GM23338 (cell line): Measurements from ENCODE around the gene EP300. TPM values are rescaled to one million over a fixed set of nuclear protein-coding genes. Genes with fewer than 3 reads are reported as not detected.

ENCODE experiments used
- ATAC-seq: fragments of 200-7000 bp; cut with Tn5 transposase; 3 replicates; pipeline ENCODE4 v1.9.1; 2020
- DNase-seq: peaks from one replicate; pipeline ENCODE4 v3.0.0-alpha.2; 2015; ENCODE audit warnings: low spot score
- H2AFZ ChIP-seq: fragments of 200-600 bp; sonication (generic); 2 replicates; pipeline ENCODE4 v1.8.0; 2016; ENCODE audit warnings: antibody characterized with exemption, mild to moderate bottlenecking, moderate library complexity
- H3F3A ChIP-seq: fragments of 200-600 bp; sonication (generic); replicated peaks from 2 replicates; pipeline ENCODE4 v1.8.0; 2017; ENCODE audit warnings: antibody characterized with exemption, mixed run types, low read depth
- H3K27ac ChIP-seq: fragments of 200-600 bp; sonication (generic); 2 replicates; pipeline ENCODE4 v1.6.1; 2016; ENCODE audit warnings: low read depth
- H3K27me3 ChIP-seq: fragments of 200-600 bp; sonication (generic); 2 replicates; pipeline ENCODE4 v1.8.0; 2016; ENCODE audit warnings: mild to moderate bottlenecking, mixed run types, moderate library complexity; ENCODE audit not compliant: insufficient read depth
- H3K36me3 ChIP-seq: fragments of 200-600 bp; sonication (generic); 2 replicates; pipeline ENCODE4 v1.8.0; 2016; ENCODE audit warnings: mild to moderate bottlenecking; ENCODE audit not compliant: insufficient read depth
- H3K4me1 ChIP-seq: fragments of 200-600 bp; sonication (generic); 2 replicates; pipeline ENCODE4 v1.8.0; 2016; ENCODE audit warnings: mild to moderate bottlenecking, moderate library complexity; ENCODE audit not compliant: insufficient read depth
- H3K4me2 ChIP-seq: fragments of 200-600 bp; sonication (generic); 2 replicates; pipeline ENCODE4 v1.7.1; 2017; ENCODE audit warnings: mixed run types
- H3K4me3 ChIP-seq: fragments of 200-600 bp; sonication (generic); 2 replicates; pipeline ENCODE4 v1.6.1; 2016; ENCODE audit warnings: mixed run types
- H3K79me2 ChIP-seq: fragments of 200-600 bp; sonication (generic); replicated peaks from 2 replicates; pipeline ENCODE4 v1.8.0; 2017; ENCODE audit warnings: mild to moderate bottlenecking; ENCODE audit not compliant: insufficient read depth
- H3K9me2 ChIP-seq: fragments of 200-600 bp; sonication (generic); 2 replicates; pipeline ENCODE4 v1.8.0; 2017; ENCODE audit not compliant: insufficient read depth
- H4K20me1 ChIP-seq: fragments of 200-600 bp; sonication (generic); replicated peaks from 2 replicates; pipeline ENCODE4 v1.8.0; 2017; ENCODE audit warnings: mild to moderate bottlenecking; ENCODE audit not compliant: insufficient read depth
- H3K27ac Mint-ChIP-seq: 2 replicates; pipeline ENCODE4 v1.8.0; 2020; ENCODE audit warnings: inconsistent platforms, mild to moderate bottlenecking, moderate library complexity, mixed read lengths
- H3K27me3 Mint-ChIP-seq: 3 replicates; pipeline ENCODE4 v1.8.0; 2022; ENCODE audit warnings: low read depth, mild to moderate bottlenecking, moderate library complexity, mixed read lengths, inconsistent platforms; ENCODE audit not compliant: insufficient read depth, poor library complexity
- H3K36me3 Mint-ChIP-seq: 3 replicates; pipeline ENCODE4 v1.8.0; 2021; ENCODE audit warnings: low read depth, mild to moderate bottlenecking, inconsistent platforms, moderate library complexity, mixed read lengths
- H3K4me1 Mint-ChIP-seq: 3 replicates; pipeline ENCODE4 v1.8.0; 2020; ENCODE audit warnings: mild to moderate bottlenecking, inconsistent platforms, mixed read lengths
- H3K4me3 Mint-ChIP-seq: 3 replicates; pipeline ENCODE4 v1.8.0; 2021; ENCODE audit warnings: moderate library complexity, mild to moderate bottlenecking, inconsistent platforms, mixed read lengths
- H3K9me3 Mint-ChIP-seq: 3 replicates; pipeline ENCODE4 v1.8.0; 2020; ENCODE audit warnings: moderate library complexity, mild to moderate bottlenecking, inconsistent platforms, mixed read lengths
- ETS1 ChIP-seq: IDR thresholded peaks from 2 replicates; pipeline ENCODE4 v1.6.1; 2016; ENCODE audit warnings: antibody characterized with exemption
- JUNB ChIP-seq: IDR thresholded peaks from one replicate; pipeline ENCODE4 v1.6.1; 2016; ENCODE audit warnings: antibody characterized with exemption; ENCODE audit not compliant: unreplicated experiment
- NANOG ChIP-seq: IDR thresholded peaks from 2 replicates; pipeline ENCODE4 v1.6.1; 2016; ENCODE audit warnings: antibody characterized with exemption, borderline replicate concordance
- POLR2AphosphoS5 ChIP-seq: IDR thresholded peaks from 2 replicates; pipeline ENCODE4 v1.6.1; 2016; ENCODE audit warnings: antibody characterized with exemption, low read depth
- REST ChIP-seq: IDR thresholded peaks from one replicate; pipeline ENCODE4 v1.6.1; 2018; ENCODE audit warnings: antibody characterized with exemption; ENCODE audit not compliant: unreplicated experiment
- STAT1 ChIP-seq: IDR thresholded peaks from one replicate; pipeline ENCODE4 v1.6.1; 2016; ENCODE audit warnings: antibody characterized with exemption; ENCODE audit not compliant: unreplicated experiment
- ZNF331 ChIP-seq: fragments of 250-450 bp; sonication (Bioruptor Pico); IDR thresholded peaks from 2 replicates; pipeline ENCODE4 v1.5.0; 2020; ENCODE audit warnings: low read depth, mild to moderate bottlenecking, moderate library complexity
- ZNF462 ChIP-seq: fragments of 250-450 bp; sonication (Bioruptor Pico); IDR thresholded peaks from 2 replicates; pipeline ENCODE4 v1.5.0; 2020; ENCODE audit warnings: mild to moderate bottlenecking, moderate library complexity
- polyA plus RNA-seq: library from polyadenylated mRNA; unstranded; fragments of >200 nt; fragmentation: Nextera tagmentation; extraction: Ambion mirVana; gene quantifications from 2 replicates; pipeline ENCODE4 v1.2.1, GENCODE V29; 2016
- total RNA-seq: library from RNA; depleted of rRNA; stranded (reverse); fragments of >200 nt; shearing (Covaris generic); gene quantifications from 2 replicates; pipeline ENCODE4 v1.2.3, GENCODE V29; 2014

Gene EP300
- total and polyA plus RNA-seq, 2 experiments from 2014 or later, result 40.7 to 129 TPM

GRCh38 chr22:41076857-41077256, 15.5 kb upstream of the EP300 start:
- Mint-ChIP-seq H3K36me3 (no peaks in the 10 kb centered on the region), H3K27ac (no peak overlapping the region), H3K4me3 (no peak overlapping the region), H3K27me3 (peaks cover 7% of the 10 kb centered on the region), H3K9me3 (no peaks in the 10 kb centered on the region), H3K4me1 (no peaks in the 10 kb centered on the region)
- H3K4me3 ChIP-seq, result no peak overlapping the region
- no peaks in the 10 kb centered on the region for H3K36me3 ChIP-seq
- TF ChIP-seq ZNF331 (CRISPR knock-in tag), result no peak
- H3K27ac ChIP-seq, result no peak overlapping the region
- no peaks in the 10 kb centered on the region for H3K27me3 ChIP-seq
- ATAC-seq (no peak), DNase-seq (no peak)
- no peaks in the 10 kb centered on the region for H3K79me2 ChIP-seq
- H2AFZ ChIP-seq, result no peak overlapping the region
- H3K4me1 ChIP-seq, result no peaks in the 10 kb centered on the region
- H3F3A ChIP-seq, result no peaks in the 10 kb centered on the region
- H3K9me2 ChIP-seq, result no peaks in the 10 kb centered on the region
- H3K4me2 ChIP-seq, result no peak overlapping the region
- H4K20me1 ChIP-seq, result no peaks in the 10 kb centered on the region

GRCh38 chr22:41078931-41079330, 13.5 kb upstream of the EP300 start:
- no peaks in the 10 kb centered on the region for H3K9me2 ChIP-seq
- H3K36me3 ChIP-seq, result no peaks in the 10 kb centered on the region
- no peaks in the 10 kb centered on the region for H3K79me2 ChIP-seq
- no peaks in the 10 kb centered on the region for H3K4me1 ChIP-seq
- no peaks in the 10 kb centered on the region for H3K4me1 Mint-ChIP-seq
- no peaks in the 10 kb centered on the region for H4K20me1 ChIP-seq
- H3K27ac Mint-ChIP-seq, result no peak overlapping the region
- no peaks in the 10 kb centered on the region for H3F3A ChIP-seq
- H3K9me3 Mint-ChIP-seq, result no peaks in the 10 kb centered on the region
- DNase-seq (no peak), ATAC-seq (no peak)
- no peak overlapping the region for H3K4me3 ChIP-seq
- no peak overlapping the region for H3K4me2 ChIP-seq
- no peak overlapping the region for H3K4me3 Mint-ChIP-seq
- no peak overlapping the region for H3K27ac ChIP-seq
- TF ChIP-seq REST, result no peak
- no peak for TF ChIP-seq ETS1
- no peak for TF ChIP-seq POLR2AphosphoS5
- no peak for TF ChIP-seq STAT1
- no peak for TF ChIP-seq NANOG
- no peak for TF ChIP-seq ZNF462 (CRISPR knock-in tag)
- no peak for TF ChIP-seq ZNF331 (CRISPR knock-in tag)
- TF ChIP-seq JUNB, result no peak
- no peak overlapping the region for H2AFZ ChIP-seq
- H3K27me3 Mint-ChIP-seq, result peaks cover 8% of the 10 kb centered on the region
- H3K36me3 Mint-ChIP-seq, result no peaks in the 10 kb centered on the region
- H3K27me3 ChIP-seq, result no peaks in the 10 kb centered on the region
